Natural killer cell (primary cell): ENCODE measurements around the gene SLC44A5. TPM values are rescaled to one million over a fixed set of nuclear protein-coding genes. Genes with fewer than 3 reads are reported as not detected.
"Not testable (repeated sequence)": the region's sequence is repeated elsewhere in the genome, so short reads cannot be mapped to it uniquely, and the experiment has no call there.

Source experiments
- ATAC-seq, 3 donors: fragments of 150-1000 bp in 2 of 3; fragments of 200-7000 bp in 1 of 3; cut with Tn5 transposase; 1 replicate in 1 of 3; 2 replicates in 2 of 3; pipeline ENCODE4 v1.10.0; 2021; ENCODE audit warnings: mild to moderate bottlenecking in 2 of 3, moderate library complexity in 2 of 3
- DNase-seq, 2 donors: peaks; one replicate each; pipeline versions ENCODE4 v3.0.0 to v3.0.0-alpha.2; 2013 to 2021; ENCODE audit warnings: mixed read lengths in 1 of 2
- H3K27ac ChIP-seq: one replicate; pipeline ENCODE4 v1.5.1; 2013; ENCODE audit warnings: mild to moderate bottlenecking, low read length
- H3K27me3 ChIP-seq: one replicate; pipeline ENCODE4 v1.6.1; 2013; ENCODE audit warnings: low read length; ENCODE audit not compliant: control insufficient read depth, insufficient read depth
- H3K36me3 ChIP-seq: one replicate; pipeline ENCODE4 v1.6.1; 2013; ENCODE audit warnings: low read length; ENCODE audit not compliant: control insufficient read depth, insufficient read depth
- H3K4me1 ChIP-seq: one replicate; pipeline ENCODE4 v1.6.1; 2013; ENCODE audit warnings: low read length; ENCODE audit not compliant: control insufficient read depth, insufficient read depth
- H3K4me3 ChIP-seq: one replicate; pipeline ENCODE4 v1.5.1; 2013; ENCODE audit warnings: low read length
- H3K9me3 ChIP-seq: one replicate; pipeline ENCODE4 v1.6.1; 2013; ENCODE audit warnings: low read length; ENCODE audit not compliant: control insufficient read depth, insufficient read depth
- H3K27ac Mint-ChIP-seq, 2 donors: one replicate each; pipeline ENCODE4 v1.8.0; 2022; ENCODE audit warnings: mild to moderate bottlenecking in 2 of 2, mixed read lengths in 2 of 2, moderate library complexity in 1 of 2
- H3K27me3 Mint-ChIP-seq, 2 donors: one replicate each; pipeline ENCODE4 v1.8.0; 2022; ENCODE audit warnings: low read depth in 2 of 2, mixed read lengths in 2 of 2
- H3K36me3 Mint-ChIP-seq: one replicate; pipeline ENCODE4 v1.8.0; 2022; ENCODE audit warnings: mixed read lengths
- H3K4me1 Mint-ChIP-seq, 2 donors: one replicate each; pipeline ENCODE4 v1.8.0; 2022; ENCODE audit warnings: mixed read lengths in 2 of 2
- H3K4me3 Mint-ChIP-seq: one replicate; pipeline ENCODE4 v1.8.0; 2022; ENCODE audit warnings: mild to moderate bottlenecking, moderate library complexity, mixed read lengths
- H3K9me3 Mint-ChIP-seq, 2 donors: one replicate each; pipeline ENCODE4 v1.8.0; 2022; ENCODE audit warnings: mixed read lengths in 2 of 2
- WGBS: methylation state at CpG from one replicate; pipeline ENCODE4 v1.1.7; 2013; ENCODE audit warnings: missing lambda C conversion rate; ENCODE audit not compliant: insufficient coverage; 5-methylcytosine and 5-hydroxymethylcytosine counted together
- intact Hi-C: fragments of 100-400 bp; cut with micrococcal nuclease; formaldehyde crosslinking; loops from one replicate; pipeline ENCODE4 v1.14.2; 2022
- total RNA-seq, 4 donors: library from RNA; stranded (reverse); fragments of 120-200 nt in 1 of 4; gene quantifications; one replicate each; pipeline versions ENCODE4 v1.2.3 to v1.2.4, GENCODE V29; 2013 to 2022
- TF ChIP-seq, protein P1 (sequence below): fragments of 200-600 bp; IDR thresholded peaks from one replicate; pipeline ENCODE4 v1.8.0; 2022; ENCODE audit warnings: antibody characterized with exemption

SLC44A5 gene
- total RNA-seq, 3 donors from 2014 or later (not counting 1 experiment from before 2014, with no cell fraction given), result 0.15 to 1.2 TPM; not detected in 1

DNA sequence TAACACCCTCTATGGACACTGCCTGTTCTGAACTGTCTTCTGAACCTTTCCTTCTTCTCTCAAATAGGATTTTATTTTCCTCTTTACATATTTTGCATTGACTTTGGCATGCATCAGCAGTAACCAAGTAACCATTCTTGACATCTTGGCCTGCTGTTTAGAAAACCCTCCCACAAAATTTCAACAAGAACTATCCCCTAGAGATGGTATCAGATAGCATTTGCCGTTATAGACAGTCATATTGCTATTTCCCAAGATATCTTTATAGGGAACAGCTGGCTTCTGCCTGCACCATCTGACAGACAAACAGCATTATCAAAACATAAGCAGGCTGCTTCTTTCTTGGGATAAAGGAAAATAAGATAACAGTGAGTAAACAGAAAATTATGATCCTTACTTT lies 422.0 kb downstream of the SLC44A5 start:
- ATAC-seq, result no peak
- H3K4me3 ChIP-seq, result no peak overlapping the region
- Mint-ChIP-seq H3K9me3 (peaks cover 2 to 12% of the 10 kb centered on the region in 2 donors), H3K36me3 (peaks cover 8% of the 10 kb centered on the region), H3K27ac (no peak overlapping the region), H3K4me1 (no peaks in the 10 kb centered on the region), H3K27me3 (no peaks in the 10 kb centered on the region), H3K4me3 (no peak overlapping the region)
- intact Hi-C loops, result no loop called here
- H3K36me3 ChIP-seq, result no peaks in the 10 kb centered on the region
- H3K4me1 ChIP-seq, result no peaks in the 10 kb centered on the region
- WGBS, result 70% methylated on average over 1 of the region's 1 CpG
- DNase-seq, result no peak
- TF ChIP-seq, protein P1, sequence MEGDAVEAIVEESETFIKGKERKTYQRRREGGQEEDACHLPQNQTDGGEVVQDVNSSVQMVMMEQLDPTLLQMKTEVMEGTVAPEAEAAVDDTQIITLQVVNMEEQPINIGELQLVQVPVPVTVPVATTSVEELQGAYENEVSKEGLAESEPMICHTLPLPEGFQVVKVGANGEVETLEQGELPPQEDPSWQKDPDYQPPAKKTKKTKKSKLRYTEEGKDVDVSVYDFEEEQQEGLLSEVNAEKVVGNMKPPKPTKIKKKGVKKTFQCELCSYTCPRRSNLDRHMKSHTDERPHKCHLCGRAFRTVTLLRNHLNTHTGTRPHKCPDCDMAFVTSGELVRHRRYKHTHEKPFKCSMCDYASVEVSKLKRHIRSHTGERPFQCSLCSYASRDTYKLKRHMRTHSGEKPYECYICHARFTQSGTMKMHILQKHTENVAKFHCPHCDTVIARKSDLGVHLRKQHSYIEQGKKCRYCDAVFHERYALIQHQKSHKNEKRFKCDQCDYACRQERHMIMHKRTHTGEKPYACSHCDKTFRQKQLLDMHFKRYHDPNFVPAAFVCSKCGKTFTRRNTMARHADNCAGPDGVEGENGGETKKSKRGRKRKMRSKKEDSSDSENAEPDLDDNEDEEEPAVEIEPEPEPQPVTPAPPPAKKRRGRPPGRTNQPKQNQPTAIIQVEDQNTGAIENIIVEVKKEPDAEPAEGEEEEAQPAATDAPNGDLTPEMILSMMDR, result no peak
- no peak overlapping the region for H3K27ac ChIP-seq
- no peaks in the 10 kb centered on the region for H3K27me3 ChIP-seq
- no peaks in the 10 kb centered on the region for H3K9me3 ChIP-seq

GRCh38 chr1:75181214-75181955 lies 429.5 kb downstream of the SLC44A5 start:
- H3K27me3 ChIP-seq, intact Hi-C loops, H3K27ac ChIP-seq, H3K4me1 Mint-ChIP-seq, H3K4me1 ChIP-seq, ATAC-seq, H3K4me3 Mint-ChIP-seq, DNase-seq, H3K36me3 ChIP-seq, H3K9me3 ChIP-seq, H3K4me3 ChIP-seq, H3K27ac Mint-ChIP-seq, H3K27me3 Mint-ChIP-seq: not testable (repeated sequence)
- peaks cover 10 to 24% of the 10 kb centered on the region in 2 donors for H3K9me3 Mint-ChIP-seq
- H3K36me3 Mint-ChIP-seq, result peaks cover 16% of the 10 kb centered on the region
- 88% methylated on average over 13 of the region's 13 CpGs for WGBS

- H3K4me1 Mint-ChIP-seq, result no peaks in the 10 kb centered on the region
- Histone ChIP-seq H3K4me3 (no peak overlapping the region), H3K36me3 (no peaks in the 10 kb centered on the region), H3K4me1 (no peaks in the 10 kb centered on the region), H3K9me3 (no peaks in the 10 kb centered on the region), H3K27me3 (no peaks in the 10 kb centered on the region), H3K27ac (no peak overlapping the region)
- no peak overlapping the region for H3K4me3 Mint-ChIP-seq
- no peaks in the 10 kb centered on the region for H3K36me3 Mint-ChIP-seq
- H3K9me3 Mint-ChIP-seq, result peaks cover 0 to 11% of the 10 kb centered on the region in 2 donors
- no peak overlapping the region for H3K27ac Mint-ChIP-seq
- ATAC-seq (no peak), DNase-seq (no peak)
- TF ChIP-seq, protein P1, result no peak
- intact Hi-C loops, result no loop called here
- no peaks in the 10 kb centered on the region for H3K27me3 Mint-ChIP-seq
- 59% methylated on average over 2 of the region's 2 CpGs for WGBS
These were observed 436.7 kb downstream of the SLC44A5 start for GRCh38 chr1:75174031-75174760.

DNA sequence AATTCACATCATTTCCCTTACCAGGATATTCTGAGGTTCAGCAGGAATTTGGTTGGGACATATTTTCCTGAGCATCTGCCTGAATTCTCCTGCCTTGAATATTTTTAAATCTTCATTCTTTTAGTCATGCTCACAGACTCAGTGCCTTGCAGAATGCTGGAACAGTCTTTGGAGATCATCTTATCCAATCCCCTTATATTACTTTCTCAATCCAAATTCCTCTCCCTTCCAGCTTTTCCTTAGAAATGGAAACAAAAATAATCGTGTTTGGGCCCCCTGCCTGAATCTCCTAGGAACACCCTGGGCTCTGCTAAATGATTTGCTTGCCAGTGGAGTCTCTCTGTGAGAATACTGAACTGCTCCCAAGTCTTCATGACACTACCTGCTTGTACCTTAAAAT lies 438.4 kb downstream of the SLC44A5 start:
- TF ChIP-seq, protein P1, result no peak
- Mint-ChIP-seq H3K4me3 (no peak overlapping the region), H3K36me3 (no peaks in the 10 kb centered on the region), H3K27ac (no peak overlapping the region), H3K9me3 (peaks cover 3 to 7% of the 10 kb centered on the region in 2 donors), H3K4me1 (no peaks in the 10 kb centered on the region), H3K27me3 (no peaks in the 10 kb centered on the region)
- no peak for DNase-seq
- 47% methylated on average over 1 of the region's 1 CpG for WGBS
- Histone ChIP-seq H3K4me1 (no peaks in the 10 kb centered on the region), H3K27me3 (no peaks in the 10 kb centered on the region), H3K27ac (no peak overlapping the region), H3K4me3 (no peak overlapping the region), H3K9me3 (no peaks in the 10 kb centered on the region), H3K36me3 (no peaks in the 10 kb centered on the region)
- ATAC-seq, result no peak
- intact Hi-C loops, result no loop called here
